ENCODE results near the gene CSNK1G3.

The CSNK1G3 gene

GRCh38 chr5:123561230-123561629 lies 49.3 kb downstream of the CSNK1G3 start:
- H3K79me2 ChIP-seq (ENCODE audit: insufficient read depth, low read length) = peaks cover 3% of the 10 kb centered on the region
- H3F3A ChIP-seq (ENCODE audit: insufficient read depth, low read length) = no peaks in the 10 kb centered on the region
- no peak overlapping the region for H3K4me3 ChIP-seq (ENCODE audit: low read depth, low read length, poor library complexity, severe bottlenecking)
- H4K20me1 ChIP-seq (ENCODE audit: insufficient read depth, low read length) = no peaks in the 10 kb centered on the region
- H3K9me3 ChIP-seq (ENCODE audit: low read length) = no peaks in the 10 kb centered on the region
- H3K27me3 ChIP-seq (ENCODE audit: insufficient read depth, low read length) = no peaks in the 10 kb centered on the region
- TF ChIP-seq EZH2 (IDR thresholded peaks at IDR 0.05; ENCODE audit: borderline replicate concordance, low read length) = no peak
- no peak overlapping the region for H3K9ac ChIP-seq (ENCODE audit: low read length)
- H2AFZ ChIP-seq (ENCODE audit: low read length) = no peak overlapping the region
- H3K4me2 ChIP-seq (ENCODE audit: low read length) = no peak overlapping the region
- no peak overlapping the region for H3K27ac ChIP-seq (ENCODE audit: low read depth, low read length, poor library complexity, severe bottlenecking)
- H3K4me1 ChIP-seq (ENCODE audit: insufficient read depth, low read length, severe bottlenecking) = no peaks in the 10 kb centered on the region
- H3K36me3 ChIP-seq (ENCODE audit: insufficient read depth, low read length) = peaks cover 32% of the 10 kb centered on the region
- H3K9me2 ChIP-seq (ENCODE audit: low read depth, low read length) = no peaks in the 10 kb centered on the region

- Histone ChIP-seq H3K4me1 (ENCODE audit: insufficient read depth, low read length, severe bottlenecking) (peaks cover 7% of the 10 kb centered on the region), H3K9me3 (ENCODE audit: low read length) (no peaks in the 10 kb centered on the region), H4K20me1 (ENCODE audit: insufficient read depth, low read length) (no peaks in the 10 kb centered on the region), H2AFZ (ENCODE audit: low read length) (no peak overlapping the region), H3K27ac (ENCODE audit: low read depth, low read length, poor library complexity, severe bottlenecking) (no peak overlapping the region), H3F3A (ENCODE audit: insufficient read depth, low read length) (no peaks in the 10 kb centered on the region), H3K4me2 (ENCODE audit: low read length) (no peak overlapping the region), H3K9ac (ENCODE audit: low read length) (no peak overlapping the region), H3K9me2 (ENCODE audit: low read depth, low read length) (no peaks in the 10 kb centered on the region), H3K4me3 (ENCODE audit: low read depth, low read length, poor library complexity, severe bottlenecking) (no peak overlapping the region), H3K36me3 (ENCODE audit: insufficient read depth, low read length) (peaks cover 17% of the 10 kb centered on the region), H3K79me2 (ENCODE audit: insufficient read depth, low read length) (0 out of 2 replicates have a peak, but pooled peaks cover 6% of the 10 kb centered on the region), H3K27me3 (ENCODE audit: insufficient read depth, low read length) (no peaks in the 10 kb centered on the region)
- TF ChIP-seq, protein P1, sequence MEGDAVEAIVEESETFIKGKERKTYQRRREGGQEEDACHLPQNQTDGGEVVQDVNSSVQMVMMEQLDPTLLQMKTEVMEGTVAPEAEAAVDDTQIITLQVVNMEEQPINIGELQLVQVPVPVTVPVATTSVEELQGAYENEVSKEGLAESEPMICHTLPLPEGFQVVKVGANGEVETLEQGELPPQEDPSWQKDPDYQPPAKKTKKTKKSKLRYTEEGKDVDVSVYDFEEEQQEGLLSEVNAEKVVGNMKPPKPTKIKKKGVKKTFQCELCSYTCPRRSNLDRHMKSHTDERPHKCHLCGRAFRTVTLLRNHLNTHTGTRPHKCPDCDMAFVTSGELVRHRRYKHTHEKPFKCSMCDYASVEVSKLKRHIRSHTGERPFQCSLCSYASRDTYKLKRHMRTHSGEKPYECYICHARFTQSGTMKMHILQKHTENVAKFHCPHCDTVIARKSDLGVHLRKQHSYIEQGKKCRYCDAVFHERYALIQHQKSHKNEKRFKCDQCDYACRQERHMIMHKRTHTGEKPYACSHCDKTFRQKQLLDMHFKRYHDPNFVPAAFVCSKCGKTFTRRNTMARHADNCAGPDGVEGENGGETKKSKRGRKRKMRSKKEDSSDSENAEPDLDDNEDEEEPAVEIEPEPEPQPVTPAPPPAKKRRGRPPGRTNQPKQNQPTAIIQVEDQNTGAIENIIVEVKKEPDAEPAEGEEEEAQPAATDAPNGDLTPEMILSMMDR (IDR thresholded peaks at IDR 0.05; ENCODE audit: low read length) = no peak
- TF ChIP-seq EZH2 (IDR thresholded peaks at IDR 0.05; ENCODE audit: borderline replicate concordance, low read length) = no peak
Measured at GRCh38 chr5:123571927-123572326, 60.0 kb downstream of the CSNK1G3 start.

GRCh38 chr5:123578390-123578789 lies 66.4 kb downstream of the CSNK1G3 start:
- no peaks in the 10 kb centered on the region for H4K20me1 ChIP-seq (ENCODE audit: insufficient read depth, low read length)
- H3K27ac ChIP-seq (ENCODE audit: low read depth, low read length, poor library complexity, severe bottlenecking) = no peak overlapping the region
- no peak overlapping the region for H3K4me2 ChIP-seq (ENCODE audit: low read length)
- H3K9me3 ChIP-seq (ENCODE audit: low read length) = no peaks in the 10 kb centered on the region
- H3K79me2 ChIP-seq (ENCODE audit: insufficient read depth, low read length) = no peaks in the 10 kb centered on the region
- no peak overlapping the region for H2AFZ ChIP-seq (ENCODE audit: low read length)
- no peaks in the 10 kb centered on the region for H3K9me2 ChIP-seq (ENCODE audit: low read depth, low read length)
- no peaks in the 10 kb centered on the region for H3K4me1 ChIP-seq (ENCODE audit: insufficient read depth, low read length, severe bottlenecking)
- H3K36me3 ChIP-seq (ENCODE audit: insufficient read depth, low read length) = peaks cover 39% of the 10 kb centered on the region
- H3F3A ChIP-seq (ENCODE audit: insufficient read depth, low read length) = no peaks in the 10 kb centered on the region
- H3K27me3 ChIP-seq (ENCODE audit: insufficient read depth, low read length) = no peaks in the 10 kb centered on the region
- no peak overlapping the region for H3K4me3 ChIP-seq (ENCODE audit: low read depth, low read length, poor library complexity, severe bottlenecking)
- H3K9ac ChIP-seq (ENCODE audit: low read length) = no peak overlapping the region
- TF ChIP-seq, protein P1 (IDR thresholded peaks at IDR 0.05; ENCODE audit: low read length) = no peak
- TF ChIP-seq EZH2 (IDR thresholded peaks at IDR 0.05; ENCODE audit: borderline replicate concordance, low read length) = no peak

DNA sequence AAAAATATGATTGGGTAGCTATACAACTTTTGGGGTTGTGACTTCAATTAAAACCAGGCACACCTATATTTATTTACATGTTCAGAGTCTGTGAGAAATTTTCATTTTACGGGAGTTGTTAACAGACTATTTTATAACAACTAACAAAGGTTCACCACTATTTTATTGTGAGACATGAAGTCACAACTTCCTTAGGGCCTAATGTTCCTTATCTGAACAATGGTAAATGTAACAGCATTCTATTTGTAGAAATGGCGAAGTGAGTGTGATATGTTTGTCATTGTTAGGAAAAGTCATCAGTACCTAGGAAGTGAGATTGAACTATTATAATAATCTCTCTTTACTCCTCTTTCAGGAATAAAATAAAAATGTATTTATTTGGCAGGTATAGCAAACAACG lies 67.4 kb downstream of the CSNK1G3 start:
- TF ChIP-seq, protein P1 (IDR thresholded peaks at IDR 0.05; ENCODE audit: low read length) = no peak
- TF ChIP-seq EZH2 (IDR thresholded peaks at IDR 0.05; ENCODE audit: borderline replicate concordance, low read length) = no peak
- Histone ChIP-seq H3K36me3 (ENCODE audit: insufficient read depth, low read length) (peaks cover 45% of the 10 kb centered on the region), H3K4me2 (ENCODE audit: low read length) (no peak overlapping the region), H3K9me3 (ENCODE audit: low read length) (no peaks in the 10 kb centered on the region), H2AFZ (ENCODE audit: low read length) (no peak overlapping the region), H3K9ac (ENCODE audit: low read length) (no peak overlapping the region), H3K27ac (ENCODE audit: low read depth, low read length, poor library complexity, severe bottlenecking) (no peak overlapping the region), H3K4me3 (ENCODE audit: low read depth, low read length, poor library complexity, severe bottlenecking) (no peak overlapping the region), H3F3A (ENCODE audit: insufficient read depth, low read length) (no peaks in the 10 kb centered on the region), H3K9me2 (ENCODE audit: low read depth, low read length) (no peaks in the 10 kb centered on the region), H4K20me1 (ENCODE audit: insufficient read depth, low read length) (no peaks in the 10 kb centered on the region), H3K79me2 (ENCODE audit: insufficient read depth, low read length) (no peaks in the 10 kb centered on the region), H3K4me1 (ENCODE audit: insufficient read depth, low read length, severe bottlenecking) (no peaks in the 10 kb centered on the region), H3K27me3 (ENCODE audit: insufficient read depth, low read length) (no peaks in the 10 kb centered on the region)
